Measurements from ENCODE around the gene IFNA1. TPM values are rescaled to one million over a fixed set of nuclear protein-coding genes. Genes with fewer than 3 reads are reported as not detected.

Gene IFNA1
- total RNA-seq, 1 donor from 2014 or later: not detected

DNA sequence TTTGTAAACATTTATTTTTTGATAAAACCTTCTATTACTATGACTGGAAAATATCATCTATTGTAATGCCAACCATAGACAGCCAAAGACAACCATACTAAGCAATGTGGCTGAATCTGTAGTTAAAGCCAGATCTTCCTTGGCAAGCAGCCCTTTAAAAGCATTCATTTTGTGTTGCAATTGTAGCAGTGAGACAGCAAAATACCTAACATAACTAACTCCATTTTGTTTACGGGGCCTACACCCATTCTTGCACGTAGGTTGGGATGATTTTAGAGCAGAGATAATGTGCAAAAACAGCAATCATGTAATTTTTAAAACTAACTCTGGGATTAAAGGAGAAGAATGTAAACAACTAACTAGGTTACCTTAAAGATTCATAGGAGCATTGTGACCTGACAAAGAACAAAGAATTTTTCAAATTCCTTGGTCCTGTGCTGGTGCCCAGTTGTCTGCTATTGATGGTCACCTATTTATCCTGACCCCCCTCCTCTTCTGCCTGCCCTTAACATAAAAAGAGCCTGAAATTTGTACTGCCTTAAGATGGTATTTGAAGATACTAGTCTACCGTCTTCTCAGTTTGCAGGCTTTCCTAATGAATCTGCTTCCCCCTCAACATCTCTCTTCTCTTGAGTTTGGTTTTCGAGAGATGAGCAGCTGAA lies 10.6 kb downstream of the IFNA1 start:
- Mint-ChIP-seq H3K4me1 (ENCODE audit: low read depth) (peaks cover 13% of the 10 kb centered on the region), H3K4me3 (ENCODE audit: low read depth) (no peak overlapping the region), H3K27me3 (no peaks in the 10 kb centered on the region), H3K36me3 (ENCODE audit: insufficient read depth) (peaks cover 7% of the 10 kb centered on the region), H3K9me3 (ENCODE audit: low read depth) (no peaks in the 10 kb centered on the region), H3K27ac (no peak overlapping the region)
- DNase-seq (ENCODE audit: low spot score, unreplicated experiment): no peak
- TF ChIP-seq, protein P1, sequence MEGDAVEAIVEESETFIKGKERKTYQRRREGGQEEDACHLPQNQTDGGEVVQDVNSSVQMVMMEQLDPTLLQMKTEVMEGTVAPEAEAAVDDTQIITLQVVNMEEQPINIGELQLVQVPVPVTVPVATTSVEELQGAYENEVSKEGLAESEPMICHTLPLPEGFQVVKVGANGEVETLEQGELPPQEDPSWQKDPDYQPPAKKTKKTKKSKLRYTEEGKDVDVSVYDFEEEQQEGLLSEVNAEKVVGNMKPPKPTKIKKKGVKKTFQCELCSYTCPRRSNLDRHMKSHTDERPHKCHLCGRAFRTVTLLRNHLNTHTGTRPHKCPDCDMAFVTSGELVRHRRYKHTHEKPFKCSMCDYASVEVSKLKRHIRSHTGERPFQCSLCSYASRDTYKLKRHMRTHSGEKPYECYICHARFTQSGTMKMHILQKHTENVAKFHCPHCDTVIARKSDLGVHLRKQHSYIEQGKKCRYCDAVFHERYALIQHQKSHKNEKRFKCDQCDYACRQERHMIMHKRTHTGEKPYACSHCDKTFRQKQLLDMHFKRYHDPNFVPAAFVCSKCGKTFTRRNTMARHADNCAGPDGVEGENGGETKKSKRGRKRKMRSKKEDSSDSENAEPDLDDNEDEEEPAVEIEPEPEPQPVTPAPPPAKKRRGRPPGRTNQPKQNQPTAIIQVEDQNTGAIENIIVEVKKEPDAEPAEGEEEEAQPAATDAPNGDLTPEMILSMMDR (IDR thresholded peaks at IDR 0.05; ENCODE audit: unreplicated experiment): no peak

DNA sequence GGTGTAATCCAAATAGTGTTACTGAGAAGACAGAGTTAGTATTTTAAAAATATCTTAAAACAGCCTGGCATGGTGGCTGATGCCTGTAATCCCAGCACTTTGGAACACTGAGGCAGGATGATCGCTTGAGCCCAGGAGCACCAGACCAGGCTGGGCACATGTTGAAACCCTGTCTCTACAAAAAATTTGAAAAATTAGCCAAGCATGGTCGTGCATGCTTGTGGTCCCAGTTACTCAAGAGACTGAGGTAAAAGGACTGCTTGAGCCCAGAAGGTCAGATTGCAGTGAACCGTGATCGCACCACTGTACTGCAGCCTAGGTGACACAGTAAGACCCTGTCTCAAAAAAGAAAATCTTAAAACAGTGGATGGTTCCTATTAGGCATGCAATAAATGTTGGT lies 12.4 kb downstream of the IFNA1 start:
- H3K4me1 Mint-ChIP-seq (ENCODE audit: low read depth): peaks cover 3% of the 10 kb centered on the region
- no peak for DNase-seq (ENCODE audit: low spot score, unreplicated experiment)
- TF ChIP-seq, protein P1 (IDR thresholded peaks at IDR 0.05; ENCODE audit: unreplicated experiment): no peak
- H3K27ac Mint-ChIP-seq: no peak overlapping the region
- H3K36me3 Mint-ChIP-seq (ENCODE audit: insufficient read depth): peaks cover 10% of the 10 kb centered on the region
- no peaks in the 10 kb centered on the region for H3K9me3 Mint-ChIP-seq (ENCODE audit: low read depth)
- H3K4me3 Mint-ChIP-seq (ENCODE audit: low read depth): no peak overlapping the region
- H3K27me3 Mint-ChIP-seq: no peaks in the 10 kb centered on the region

DNA sequence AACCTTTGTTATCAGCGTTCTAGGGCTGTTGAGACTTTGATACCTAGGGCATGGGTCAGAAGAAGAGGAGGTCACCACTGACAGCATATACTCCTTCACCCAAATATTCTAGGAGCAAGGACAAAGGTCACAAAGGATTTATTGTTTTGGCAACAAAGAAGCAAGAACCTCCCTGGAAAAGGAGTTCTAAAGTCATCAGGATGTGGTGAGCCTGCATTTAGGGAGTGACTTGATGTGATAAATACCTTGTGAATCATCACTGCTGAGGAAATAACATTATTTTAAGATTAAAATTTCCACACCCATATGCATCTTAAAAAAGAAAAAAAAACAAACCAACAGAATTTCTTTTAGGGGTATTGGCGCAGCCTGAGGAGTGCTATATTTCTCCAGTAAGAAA lies 13.9 kb downstream of the IFNA1 start:
- peaks cover 2% of the 10 kb centered on the region for H3K4me1 Mint-ChIP-seq (ENCODE audit: low read depth)
- TF ChIP-seq, protein P1 (IDR thresholded peaks at IDR 0.05; ENCODE audit: unreplicated experiment): no peak
- DNase-seq (ENCODE audit: low spot score, unreplicated experiment): no peak
- H3K27ac Mint-ChIP-seq: no peak overlapping the region
- H3K9me3 Mint-ChIP-seq (ENCODE audit: low read depth): peaks cover 3% of the 10 kb centered on the region
- H3K36me3 Mint-ChIP-seq (ENCODE audit: insufficient read depth): peaks cover 18% of the 10 kb centered on the region
- no peak overlapping the region for H3K4me3 Mint-ChIP-seq (ENCODE audit: low read depth)
- no peaks in the 10 kb centered on the region for H3K27me3 Mint-ChIP-seq

DNA sequence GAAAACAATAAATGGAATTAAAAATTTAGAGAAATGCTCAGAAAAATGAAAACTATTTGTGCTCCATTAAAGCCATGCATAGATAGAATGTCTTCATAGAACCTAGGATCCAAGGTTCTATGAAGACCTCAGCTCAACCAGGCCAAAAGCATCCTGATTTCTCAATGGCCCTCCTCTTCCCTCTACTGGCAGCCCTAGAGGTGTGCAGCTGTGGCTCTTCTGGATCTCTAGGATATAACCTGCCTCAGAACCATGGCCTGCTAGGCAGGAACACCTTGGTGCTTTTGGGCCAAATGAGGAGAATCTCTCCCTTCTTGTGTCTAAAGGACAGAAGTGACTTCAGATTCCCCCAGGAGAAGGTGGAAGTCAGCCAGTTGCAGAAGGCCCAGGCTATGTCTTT lies 15.1 kb downstream of the IFNA1 start:
- peaks cover 3% of the 10 kb centered on the region for H3K9me3 Mint-ChIP-seq (ENCODE audit: low read depth)
- no peak overlapping the region for H3K27ac Mint-ChIP-seq
- peaks cover 18% of the 10 kb centered on the region for H3K36me3 Mint-ChIP-seq (ENCODE audit: insufficient read depth)
- H3K4me1 Mint-ChIP-seq (ENCODE audit: low read depth): peaks cover 2% of the 10 kb centered on the region
- H3K27me3 Mint-ChIP-seq: no peaks in the 10 kb centered on the region
- TF ChIP-seq, protein P1 (IDR thresholded peaks at IDR 0.05; ENCODE audit: unreplicated experiment): peak; percentile 53
- DNase-seq (ENCODE audit: low spot score, unreplicated experiment): no peak
- H3K4me3 Mint-ChIP-seq (ENCODE audit: low read depth): no peak overlapping the region

DNA sequence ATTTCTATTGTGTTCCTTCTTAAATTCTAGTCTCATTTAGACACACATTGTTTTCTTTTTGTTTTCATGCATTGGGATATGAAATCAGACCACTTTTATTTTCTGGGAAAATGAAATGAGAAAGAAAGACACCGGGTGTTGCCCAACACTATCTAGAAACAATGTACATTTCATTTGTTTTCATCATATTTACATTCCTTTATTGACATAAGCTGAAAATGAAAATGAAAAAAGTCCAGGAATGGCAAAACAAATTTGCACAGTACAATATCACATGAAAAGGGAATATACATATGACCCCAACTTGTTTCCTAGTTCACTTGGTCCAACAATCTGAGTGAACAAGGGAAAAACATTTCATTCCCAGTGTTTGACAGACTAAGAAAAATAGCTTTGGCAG lies 21.1 kb downstream of the IFNA1 start:
- Mint-ChIP-seq H3K27ac (no peak overlapping the region), H3K27me3 (no peaks in the 10 kb centered on the region), H3K36me3 (ENCODE audit: insufficient read depth) (peaks cover 40% of the 10 kb centered on the region), H3K9me3 (ENCODE audit: low read depth) (peaks cover 26% of the 10 kb centered on the region), H3K4me3 (ENCODE audit: low read depth) (no peak overlapping the region), H3K4me1 (ENCODE audit: low read depth) (peaks cover 1% of the 10 kb centered on the region)
- DNase-seq (ENCODE audit: low spot score, unreplicated experiment): no peak
- TF ChIP-seq, protein P1 (IDR thresholded peaks at IDR 0.05; ENCODE audit: unreplicated experiment): no peak

Data from progenitor cell of endocrine pancreas (in vitro differentiated cells).